IMR-90 (cell line): ENCODE data around the gene CRAMP1. TPM values are rescaled to one million over a fixed set of nuclear protein-coding genes. Genes with fewer than 3 reads are reported as not detected.

Experiments
- ATAC-seq: fragments of 200-7000 bp; cut with Tn5 transposase; 2 replicates; pipeline ENCODE4 v1.9.1; 2020; ENCODE audit warnings: low read depth, mild to moderate bottlenecking, moderate library complexity
- BruUV-seq: library from RNA; stranded (reverse); fragments of 400-500 nt; replicated peaks from 2 replicates; lab custom pipeline; 2021; lab: Mats Ljungman, UMichigan
- CTCF ChIA-PET: fragments of 300-600 bp; formaldehyde crosslinking; extraction: SDS; loops from one replicate; lab custom pipeline; 2021; ENCODE audit warnings: antibody characterized with exemption; lab: Yijun Ruan, JAX
- POLR2A ChIA-PET: fragments of 300-600 bp; sonication (Branson Sonifier 250); formaldehyde crosslinking; loops from one replicate; lab custom pipeline; 2022; ENCODE audit warnings: antibody characterized with exemption; ENCODE audit not compliant: unreplicated experiment; lab: Charles Lee
- DNase-seq: peaks from one replicate; pipeline ENCODE4 v3.0.0; 2013
- H2AFZ ChIP-seq: replicated peaks from 2 replicates; pipeline ENCODE3; 2013; ENCODE audit warnings: low read length, mild to moderate bottlenecking; ENCODE audit not compliant: poor library complexity
- H2AK5ac ChIP-seq: 2 replicates; pipeline ENCODE4 v1.6.1; 2013; ENCODE audit warnings: low read depth, low read length, inconsistent platforms
- H2AK9ac ChIP-seq: replicated peaks from 2 replicates; pipeline ENCODE3; 2013; ENCODE audit warnings: mild to moderate bottlenecking, low read depth, low read length, moderate library complexity; ENCODE audit not compliant: poor library complexity
- H2BK120ac ChIP-seq: 2 replicates; pipeline ENCODE4 v1.6.1; 2013; ENCODE audit warnings: low read depth, low read length, inconsistent platforms
- H2BK15ac ChIP-seq: 3 replicates; pipeline ENCODE4 v1.6.1; 2013; ENCODE audit warnings: low read depth, low read length, inconsistent platforms
- H2BK20ac ChIP-seq: 2 replicates; pipeline ENCODE4 v1.6.1; 2013; ENCODE audit warnings: low read depth, mild to moderate bottlenecking, inconsistent platforms, low read length, moderate library complexity
- H2BK5ac ChIP-seq: 2 replicates; pipeline ENCODE4 v1.6.1; 2013; ENCODE audit warnings: mild to moderate bottlenecking, low read depth, low read length, inconsistent platforms; ENCODE audit not compliant: poor library complexity, severe bottlenecking
- H3K14ac ChIP-seq: replicated peaks from 2 replicates; pipeline ENCODE4 v1.6.1; 2013; ENCODE audit warnings: low read depth, low read length, inconsistent platforms
- H3K18ac ChIP-seq: 2 replicates; pipeline ENCODE4 v1.6.1; 2013; ENCODE audit warnings: low read depth, low read length, control low read depth
- H3K23ac ChIP-seq: 2 replicates; pipeline ENCODE4 v1.6.1; 2013; ENCODE audit warnings: low read depth, low read length, inconsistent platforms
- H3K27ac ChIP-seq: 2 replicates; pipeline ENCODE4 v1.5.1; 2013; ENCODE audit warnings: mild to moderate bottlenecking, control low read depth, low read length; ENCODE audit not compliant: insufficient read depth
- H3K27me3 ChIP-seq: 2 replicates; pipeline ENCODE4 v1.6.1; 2013; ENCODE audit warnings: low read length; ENCODE audit not compliant: control insufficient read depth, insufficient read depth
- H3K36me3 ChIP-seq: 2 replicates; pipeline ENCODE4 v1.6.1; 2013; ENCODE audit warnings: low read length, mixed read lengths; ENCODE audit not compliant: control insufficient read depth, insufficient read depth
- H3K4ac ChIP-seq: 2 replicates; pipeline ENCODE4 v1.6.1; 2013; ENCODE audit warnings: low read depth, low read length, inconsistent platforms
- H3K4me1 ChIP-seq: 2 replicates; pipeline ENCODE4 v1.6.1; 2013; ENCODE audit warnings: low read length, mixed read lengths; ENCODE audit not compliant: control insufficient read depth, insufficient read depth
- H3K4me2 ChIP-seq: 2 replicates; pipeline ENCODE4 v1.6.1; 2013; ENCODE audit warnings: low read depth, mild to moderate bottlenecking, control low read depth, low read length, moderate library complexity
- H3K4me3 ChIP-seq: 2 replicates; pipeline ENCODE4 v1.5.1; 2013; ENCODE audit warnings: low read depth, mild to moderate bottlenecking, control low read depth, low read length, moderate library complexity; ENCODE audit not compliant: insufficient read depth
- H3K56ac ChIP-seq: 2 replicates; pipeline ENCODE4 v1.6.1; 2013; ENCODE audit warnings: low read length, inconsistent platforms; ENCODE audit not compliant: insufficient read depth; ENCODE audit errors: extremely low read depth
- H3K79me1 ChIP-seq, 2 experiments: 2 replicates each; pipeline ENCODE4 v1.6.1; 2013; ENCODE audit warnings: low read length in 2 of 2, inconsistent platforms in 1 of 2, low read depth in 1 of 2
- H3K9ac ChIP-seq: 2 replicates; pipeline ENCODE4 v1.6.1; 2013; ENCODE audit warnings: low read depth, low read length, control low read depth
- H3K9me1 ChIP-seq: 2 replicates; pipeline ENCODE4 v1.6.1; 2013; ENCODE audit warnings: low read length, inconsistent platforms; ENCODE audit not compliant: insufficient read depth
- H3K9me3 ChIP-seq: 2 replicates; pipeline ENCODE4 v1.6.1; 2013; ENCODE audit warnings: low read length; ENCODE audit not compliant: control insufficient read depth, insufficient read depth
- H4K20me1 ChIP-seq: 2 replicates; pipeline ENCODE4 v1.6.1; 2013; ENCODE audit warnings: low read length, inconsistent platforms; ENCODE audit not compliant: insufficient read depth
- H4K5ac ChIP-seq: 2 replicates; pipeline ENCODE4 v1.6.1; 2013; ENCODE audit warnings: mild to moderate bottlenecking, low read depth, low read length, control low read depth
- H4K8ac ChIP-seq, 2 experiments: 2 replicates each; pipeline ENCODE4 v1.6.1; 2013; ENCODE audit warnings: low read depth in 2 of 2, low read length in 2 of 2, control low read depth in 1 of 2, inconsistent platforms in 1 of 2
- H4K91ac ChIP-seq: 2 replicates; pipeline ENCODE4 v1.6.1; 2013; ENCODE audit warnings: low read depth, low read length, inconsistent platforms; ENCODE audit not compliant: insufficient read depth
- BHLHE40 ChIP-seq: fragments of 150-350 bp; IDR thresholded peaks from 2 replicates; pipeline ENCODE4 v1.6.1; 2016; ENCODE audit warnings: mild to moderate bottlenecking, low read depth, low read length
- CEBPB ChIP-seq: IDR thresholded peaks from 2 replicates; pipeline ENCODE4 v1.6.1; 2012; ENCODE audit warnings: low read depth, low read length, improper control_type of control experiment
- CHD1 ChIP-seq: IDR thresholded peaks from 2 replicates; pipeline ENCODE4 v1.6.1; 2012; ENCODE audit warnings: low read depth, low read length, improper control_type of control experiment
- ELK1 ChIP-seq: fragments of 150-350 bp; IDR thresholded peaks from 2 replicates; pipeline ENCODE4 v1.6.1; 2016; ENCODE audit warnings: low read depth, mild to moderate bottlenecking, low read length, moderate library complexity, borderline replicate concordance
- FOS ChIP-seq: fragments of 150-350 bp; IDR thresholded peaks from 2 replicates; pipeline ENCODE4 v1.6.1; 2016; ENCODE audit warnings: low read depth, low read length
- MAFK ChIP-seq: IDR thresholded peaks from 2 replicates; pipeline ENCODE4 v1.6.1; 2012; ENCODE audit warnings: low read depth, low read length, improper control_type of control experiment
- MAZ ChIP-seq: IDR thresholded peaks from 2 replicates; pipeline ENCODE4 v1.6.1; 2012; ENCODE audit warnings: low read depth, mild to moderate bottlenecking, low read length, improper control_type of control experiment, moderate library complexity, borderline replicate concordance
- MXI1 ChIP-seq: IDR thresholded peaks from 2 replicates; pipeline ENCODE4 v1.6.1; 2012; ENCODE audit warnings: low read depth, mild to moderate bottlenecking, low read length, moderate library complexity, borderline replicate concordance
- NFE2L2 ChIP-seq: fragments of 150-350 bp; IDR thresholded peaks from 2 replicates; pipeline ENCODE4 v1.6.1; 2016; ENCODE audit warnings: low read depth, mild to moderate bottlenecking, low read length
- POLR2A ChIP-seq: IDR thresholded peaks from 2 replicates; pipeline ENCODE4 v1.6.1; 2012; ENCODE audit warnings: mild to moderate bottlenecking, low read depth, low read length
- RAD21 ChIP-seq: IDR thresholded peaks from 2 replicates; pipeline ENCODE4 v1.6.1; 2012; ENCODE audit warnings: low read length, improper control_type of control experiment
- RCOR1 ChIP-seq: IDR thresholded peaks from 2 replicates; pipeline ENCODE4 v1.6.1; 2012; ENCODE audit warnings: mild to moderate bottlenecking, low read length, improper control_type of control experiment; ENCODE audit not compliant: insufficient replicate concordance
- RFX5 ChIP-seq: IDR thresholded peaks from 2 replicates; pipeline ENCODE4 v1.8.0; 2012; ENCODE audit warnings: low read depth, mild to moderate bottlenecking, low read length, moderate library complexity
- SMC3 ChIP-seq: fragments of 150-350 bp; IDR thresholded peaks from 2 replicates; pipeline ENCODE4 v1.6.1; 2016; ENCODE audit warnings: low read depth, mild to moderate bottlenecking, antibody characterized with exemption, low read length, moderate library complexity
- USF2 ChIP-seq: fragments of 150-350 bp; IDR thresholded peaks from 2 replicates; pipeline ENCODE4 v1.6.1; 2017; ENCODE audit warnings: mild to moderate bottlenecking, antibody characterized with exemption, low read length, low read depth
- WGBS, 2 experiments: methylation state at CpG; one replicate each; pipeline versions ENCODE4 v1.1.5 to v1.1.7; 2013; ENCODE audit warnings: missing lambda C conversion rate in 2 of 2; ENCODE audit not compliant: insufficient read length in 1 of 2; ENCODE audit errors: extremely low coverage in 2 of 2; 5-methylcytosine and 5-hydroxymethylcytosine counted together
- dilution Hi-C: fragments of 300-500 bp; cut with HindIII; formaldehyde crosslinking; loops from one replicate; pipeline ENCODE4 v1.14.3; 2018; ENCODE audit warnings: low sequenced_read_pairs; ENCODE audit not compliant: unreplicated experiment
- in situ Hi-C: fragments of 300-500 bp; cut with MboI; formaldehyde crosslinking; loops from 3 replicates; pipeline ENCODE4 v1.14.3; 2019; ENCODE audit warnings: low sequenced_read_pairs, inconsistent platforms, mixed read lengths
- intact Hi-C: fragments of 100-400 bp; cut with micrococcal nuclease; formaldehyde crosslinking; loops from 2 replicates; pipeline ENCODE4 v1.10.0; 2022
- polyA plus RNA-seq, 3 experiments: library from polyadenylated mRNA; depleted of rRNA; stranded (reverse); fragments of >200 nt; gene quantifications; 2 replicates each; pipeline ENCODE4 v1.2.3, GENCODE V29; 2012; ENCODE audit warnings: low replicate concordance in 1 of 3
- total RNA-seq: library from RNA; depleted of rRNA; stranded (reverse); fragments of >200 nt; gene quantifications from 2 replicates; pipeline ENCODE4 v1.2.3, GENCODE V29; 2012

The CRAMP1 gene
- total and polyA plus RNA-seq, 2 of the 4 experiments (the other 2 are of a cell fraction) = 3.2 to 12.0 TPM

GRCh38 chr16:1580256-1580655 is 31.9 kb upstream of the CRAMP1 start:
- Histone ChIP-seq H3K14ac (no peak overlapping the region), H4K8ac (no peak overlapping the region), H3K4me1 (no peaks in the 10 kb centered on the region; the same call in 1 of the 2 replicates), H4K91ac (no peak overlapping the region), H4K20me1 (no peaks in the 10 kb centered on the region), H2AFZ (no peak overlapping the region), H3K9me3 (no peaks in the 10 kb centered on the region), H3K9ac (no peak overlapping the region), H3K27me3 (no peaks in the 10 kb centered on the region), H3K56ac (no peak overlapping the region), H2BK5ac (no peak overlapping the region), H3K79me1 (no peaks in the 10 kb centered on the region), H2BK15ac (no peak overlapping the region), H3K4ac (no peak overlapping the region), H3K36me3 (peaks cover 27% of the 10 kb centered on the region), H4K5ac (no peak overlapping the region), H2AK9ac (no peak overlapping the region), H2BK20ac (no peak overlapping the region), H3K4me3 (no peak overlapping the region), H3K23ac (no peak overlapping the region), H2BK120ac (no peak overlapping the region), H3K9me1 (no peaks in the 10 kb centered on the region), H3K18ac (no peak overlapping the region), H3K4me2 (no peak overlapping the region), H3K27ac (no peak overlapping the region), H2AK5ac (no peak overlapping the region)
- 100% methylated on average over 3 of the region's 12 CpGs; no CpG with 5 or more reads in 1 of the 2 experiments for WGBS, 2 experiments
- TF ChIP-seq RFX5 (no peak), MAFK (no peak), FOS (no peak), USF2 (no peak), CHD1 (no peak), MXI1 (no peak), BHLHE40 (no peak), RCOR1 (no peak), CEBPB (no peak), MAZ (no peak), SMC3 (no peak), NFE2L2 (no peak), POLR2A (no peak), ELK1 (no peak), RAD21 (no peak)
- in situ Hi-C loops = no loop called here
- CTCF ChIA-PET = no interaction called here
- intact Hi-C loops = no loop called here
- dilution Hi-C loops = no loop called here
- no peak for ATAC-seq
- BruUV-seq = no TSS peak
- POLR2A ChIA-PET = no interaction called here
- no peak for DNase-seq
